GM10266 (cell line): ENCODE results near the gene SUB1.
A peak's percentile ranks its signal among the peaks of the same experiment; 100 is the strongest.

Experiments used
- DNase-seq: peaks from one replicate; pipeline ENCODE4 v3.0.0; 2012; ENCODE audit errors: extremely low spot score
- CTCF ChIP-seq: IDR thresholded peaks from 2 replicates; pipeline ENCODE4 v1.5.1; 2012; ENCODE audit warnings: mild to moderate bottlenecking, low read depth; ENCODE audit not compliant: control insufficient read depth, insufficient read depth; ENCODE audit errors: missing control alignments

SUB1 gene

DNA sequence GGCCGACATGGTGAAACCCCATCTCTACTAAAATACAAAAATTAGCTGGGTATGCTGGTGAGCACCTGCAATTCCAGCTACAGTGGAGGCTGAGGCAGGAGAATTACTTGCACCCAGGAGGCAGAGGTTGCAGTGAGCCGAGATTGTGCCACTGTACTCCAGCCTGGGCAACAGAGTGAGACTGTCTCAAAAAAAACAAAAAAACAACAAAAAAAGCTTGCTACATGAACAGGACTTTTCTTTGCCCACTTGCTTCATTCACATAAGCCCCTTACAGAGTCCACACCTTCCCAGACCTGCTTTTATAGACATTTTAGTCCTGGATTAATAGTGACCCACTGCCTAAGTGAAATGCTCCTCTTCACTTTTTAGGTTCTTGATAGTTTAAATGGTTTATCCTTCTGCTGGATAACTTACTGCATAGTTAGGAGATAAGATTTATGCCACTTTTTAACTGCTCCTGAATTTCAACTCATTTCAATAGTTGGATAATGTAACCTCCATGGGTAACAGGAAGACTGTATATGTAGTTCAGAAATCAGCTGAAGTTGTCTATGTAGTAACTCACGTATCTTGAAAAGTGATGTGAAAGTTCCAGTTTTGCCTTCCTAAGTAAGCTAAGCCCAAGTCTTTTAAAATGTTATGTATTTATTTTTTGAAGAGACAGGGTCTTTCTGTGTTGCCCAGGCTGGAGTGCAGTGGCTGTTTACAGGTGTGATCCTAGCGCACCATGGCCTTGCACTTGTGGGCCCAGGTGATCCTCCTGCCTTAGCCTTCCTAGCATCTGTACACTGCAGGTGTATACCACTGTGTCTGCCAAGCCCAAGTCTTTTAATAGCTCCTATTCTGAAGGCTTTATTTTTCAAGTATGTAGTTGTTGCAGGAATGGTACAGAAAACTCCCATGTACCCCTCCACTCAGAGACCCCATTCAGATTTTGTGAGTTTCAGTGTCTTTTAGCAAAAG lies 19.7 kb downstream of the SUB1 start:
- no peak for TF ChIP-seq CTCF
- DNase-seq: no peak

- no peak for DNase-seq
- TF ChIP-seq CTCF: no peak
Observed at GRCh38 chr5:32605766-32606152, 20.4 kb downstream of the SUB1 start.

- TF ChIP-seq CTCF: no peak
- no peak for DNase-seq
Observed at GRCh38 chr5:32612134-32612888, 27.0 kb downstream of the SUB1 start.

DNA sequence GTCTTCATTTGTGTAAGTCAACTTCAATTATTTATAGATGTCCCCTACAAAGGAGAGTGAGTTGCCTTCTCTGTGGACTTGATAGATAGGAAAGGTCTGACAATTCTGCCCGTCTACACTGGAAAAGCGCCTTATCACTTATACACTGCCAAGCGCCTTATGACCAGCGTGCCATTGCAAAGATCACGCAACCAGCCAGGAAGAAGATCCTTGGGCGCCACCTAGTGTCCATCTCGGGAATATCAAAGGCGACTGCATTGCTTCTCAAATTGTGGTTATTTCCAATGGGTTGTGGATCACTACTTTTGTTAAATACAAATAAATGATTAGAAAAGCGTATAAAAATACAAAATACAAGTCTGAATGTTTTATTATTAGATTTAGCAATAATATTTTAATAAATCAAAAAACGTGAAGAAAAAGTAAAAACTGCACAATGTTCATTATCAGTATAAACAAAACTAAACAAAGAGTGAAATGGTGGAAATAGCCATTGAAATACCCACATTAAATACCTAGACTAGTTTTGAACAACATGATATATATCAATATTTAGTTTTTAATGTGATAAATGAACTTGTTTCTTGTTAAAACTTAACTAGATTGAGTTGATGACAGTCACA lies 27.8 kb downstream of the SUB1 start:
- DNase-seq: peak; percentile 67
- TF ChIP-seq CTCF: peak; percentile 85

DNA sequence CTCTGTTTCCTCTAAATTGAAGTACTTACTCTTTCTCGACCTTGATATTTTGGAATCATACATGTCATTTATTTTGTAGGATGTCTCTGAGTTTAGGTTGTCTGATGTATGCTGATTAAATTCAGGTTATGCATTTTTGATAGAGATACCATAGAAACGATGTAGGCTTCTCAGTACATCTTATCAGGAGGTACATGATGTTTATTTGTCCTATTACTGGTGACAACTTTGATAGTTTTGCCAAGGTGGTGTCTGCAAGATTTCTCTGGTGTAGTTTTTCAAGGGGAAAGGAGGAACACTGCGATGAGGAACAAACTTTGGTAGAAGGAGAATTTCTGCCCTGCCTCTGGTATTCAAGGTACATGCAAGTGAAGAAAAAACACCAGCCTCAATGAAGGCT lies 29.9 kb downstream of the SUB1 start:
- no peak for DNase-seq
- no peak for TF ChIP-seq CTCF

DNA sequence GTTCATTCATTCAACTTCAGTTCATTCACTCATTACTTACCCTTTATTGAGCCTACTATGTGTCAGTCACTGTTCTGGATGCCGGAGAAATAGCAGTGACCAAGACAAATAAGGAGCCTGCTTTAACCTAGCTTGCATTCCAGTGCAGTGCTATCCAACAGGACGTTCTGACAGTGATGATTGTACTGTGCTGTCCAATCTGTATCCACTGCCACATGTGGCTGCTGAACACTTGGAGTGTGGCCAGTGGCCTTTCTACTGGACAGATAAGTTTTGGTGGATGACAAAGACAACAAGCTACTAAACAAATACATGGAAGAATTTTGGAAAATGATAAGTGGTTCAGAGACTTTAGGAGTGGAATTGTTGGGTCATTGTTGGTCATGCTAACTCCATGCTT lies 33.6 kb downstream of the SUB1 start:
- no peak for TF ChIP-seq CTCF
- no peak for DNase-seq
